ENCODE data around the gene CDKAL1. TPM values are rescaled to one million over a fixed set of nuclear protein-coding genes. Genes with fewer than 3 reads are reported as not detected.

The CDKAL1 gene
- total and polyA plus RNA-seq, 2 experiments from 2014 or later, result 14.4 to 19.5 TPM

GRCh38 chr6:20630136-20630535, 95.9 kb downstream of the CDKAL1 start:
- 84% methylated on average over 3 of the region's 3 CpGs for WGBS (ENCODE audit: low lambda C conversion rate, missing lambda C conversion rate)
- DNase-seq (ENCODE audit: low spot score), result no peak
- Histone ChIP-seq H3K27me3 (no peaks in the 10 kb centered on the region), H3K9me2 (replicated peaks; ENCODE audit: insufficient read depth) (no peaks in the 10 kb centered on the region), H2AFZ (no peak overlapping the region), H3K4me3 (no peak overlapping the region), H3K79me2 (no peaks in the 10 kb centered on the region), H3K4me1 (ENCODE audit: insufficient read depth) (no peaks in the 10 kb centered on the region), H4K20me1 (ENCODE audit: insufficient read depth, poor library complexity, severe bottlenecking) (no peaks in the 10 kb centered on the region), H3K4me2 (no peak overlapping the region), H3K36me3 (replicated peaks; ENCODE audit: insufficient read depth, low read depth) (no peaks in the 10 kb centered on the region), H3K9me3 (ENCODE audit: low read depth) (no peaks in the 10 kb centered on the region), H3K27ac (no peak overlapping the region)
- TF ChIP-seq EZH2phosphoT487 (IDR thresholded peaks at IDR 0.05; ENCODE audit: low read depth, severe bottlenecking, unreplicated experiment) (no peak), EZH2 (IDR thresholded peaks at IDR 0.05; ENCODE audit: borderline replicate concordance) (no peak)
- TF ChIP-seq, protein P1, sequence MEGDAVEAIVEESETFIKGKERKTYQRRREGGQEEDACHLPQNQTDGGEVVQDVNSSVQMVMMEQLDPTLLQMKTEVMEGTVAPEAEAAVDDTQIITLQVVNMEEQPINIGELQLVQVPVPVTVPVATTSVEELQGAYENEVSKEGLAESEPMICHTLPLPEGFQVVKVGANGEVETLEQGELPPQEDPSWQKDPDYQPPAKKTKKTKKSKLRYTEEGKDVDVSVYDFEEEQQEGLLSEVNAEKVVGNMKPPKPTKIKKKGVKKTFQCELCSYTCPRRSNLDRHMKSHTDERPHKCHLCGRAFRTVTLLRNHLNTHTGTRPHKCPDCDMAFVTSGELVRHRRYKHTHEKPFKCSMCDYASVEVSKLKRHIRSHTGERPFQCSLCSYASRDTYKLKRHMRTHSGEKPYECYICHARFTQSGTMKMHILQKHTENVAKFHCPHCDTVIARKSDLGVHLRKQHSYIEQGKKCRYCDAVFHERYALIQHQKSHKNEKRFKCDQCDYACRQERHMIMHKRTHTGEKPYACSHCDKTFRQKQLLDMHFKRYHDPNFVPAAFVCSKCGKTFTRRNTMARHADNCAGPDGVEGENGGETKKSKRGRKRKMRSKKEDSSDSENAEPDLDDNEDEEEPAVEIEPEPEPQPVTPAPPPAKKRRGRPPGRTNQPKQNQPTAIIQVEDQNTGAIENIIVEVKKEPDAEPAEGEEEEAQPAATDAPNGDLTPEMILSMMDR (IDR thresholded peaks at IDR 0.05; ENCODE audit: poor library complexity), result no peak

DNA sequence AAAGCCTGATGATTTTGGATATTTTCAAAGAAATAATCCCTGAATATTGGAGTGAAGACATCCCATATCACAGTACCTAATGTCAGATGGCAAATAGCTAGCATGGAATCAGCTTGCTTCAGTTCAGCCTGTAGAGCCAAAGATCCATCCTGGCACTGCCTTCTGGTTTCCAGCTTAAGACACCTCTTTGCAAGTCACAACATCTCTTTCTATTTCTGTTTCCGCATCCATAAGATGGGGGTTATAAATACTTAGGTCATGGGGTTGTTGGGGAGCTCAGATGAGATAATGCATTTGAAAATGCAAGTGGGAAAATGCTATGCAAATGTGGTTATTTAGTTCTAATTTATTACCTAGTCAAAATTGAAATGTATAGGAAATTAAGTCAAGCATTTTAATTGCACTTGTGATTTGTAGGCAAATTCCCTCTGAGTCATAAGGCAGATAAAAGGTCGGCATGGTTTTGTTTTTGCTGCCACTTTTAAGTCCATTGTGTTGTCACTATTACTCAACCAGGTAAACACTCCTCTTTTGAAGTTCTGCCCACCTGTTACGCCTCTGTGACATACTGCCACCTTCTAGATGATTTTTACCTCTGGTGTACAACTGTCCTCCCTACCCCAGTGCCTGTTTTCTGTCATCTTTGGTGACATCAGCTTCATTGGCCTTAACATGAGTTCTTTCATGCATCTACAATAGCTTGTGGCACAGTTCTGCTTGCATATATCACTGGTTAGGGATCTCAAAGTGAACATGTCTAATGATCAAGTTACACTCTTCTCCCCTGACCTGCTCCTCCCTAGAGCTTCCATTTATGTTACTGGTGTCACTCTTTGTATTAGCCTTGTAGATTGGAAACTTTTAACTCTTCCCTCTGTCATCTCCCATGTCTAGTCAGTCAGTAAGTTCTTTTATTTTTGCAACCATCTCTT, 96.6 kb downstream of the CDKAL1 start:
- Histone ChIP-seq H3K79me2 (no peaks in the 10 kb centered on the region), H3K36me3 (replicated peaks; ENCODE audit: insufficient read depth, low read depth) (no peaks in the 10 kb centered on the region), H3K27me3 (no peaks in the 10 kb centered on the region), H3K4me3 (no peak overlapping the region), H3K4me2 (no peak overlapping the region), H4K20me1 (ENCODE audit: insufficient read depth, poor library complexity, severe bottlenecking) (no peaks in the 10 kb centered on the region), H2AFZ (no peak overlapping the region), H3K4me1 (ENCODE audit: insufficient read depth) (no peaks in the 10 kb centered on the region), H3K27ac (no peak overlapping the region), H3K9me2 (replicated peaks; ENCODE audit: insufficient read depth) (no peaks in the 10 kb centered on the region), H3K9me3 (ENCODE audit: low read depth) (no peaks in the 10 kb centered on the region)
- TF ChIP-seq EZH2phosphoT487 (IDR thresholded peaks at IDR 0.05; ENCODE audit: low read depth, severe bottlenecking, unreplicated experiment) (no peak), EZH2 (IDR thresholded peaks at IDR 0.05; ENCODE audit: borderline replicate concordance) (no peak)
- TF ChIP-seq, protein P1 (IDR thresholded peaks at IDR 0.05; ENCODE audit: poor library complexity), result no peak
- WGBS (ENCODE audit: low lambda C conversion rate, missing lambda C conversion rate), result 67% methylated on average over 3 of the region's 3 CpGs
- DNase-seq (ENCODE audit: low spot score), result no peak

DNA sequence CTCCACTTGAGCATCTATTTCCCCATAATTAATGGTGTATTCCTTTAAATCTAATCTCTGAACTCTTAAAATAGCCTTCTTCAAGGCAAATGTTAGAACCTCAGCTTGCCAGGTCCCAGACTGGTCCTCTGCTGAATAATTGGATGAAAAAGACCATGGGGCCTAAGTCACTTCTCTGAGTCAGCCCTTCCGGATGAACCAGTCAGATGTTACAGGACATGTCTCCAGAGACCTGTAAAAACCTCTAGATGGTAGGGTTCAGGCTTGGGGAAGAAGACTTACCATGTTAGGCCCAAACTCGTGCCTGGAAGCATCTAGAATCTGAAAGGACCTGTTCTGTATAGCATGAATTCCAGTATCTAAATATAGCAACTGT, 97.3 kb downstream of the CDKAL1 start:
- DNase-seq (ENCODE audit: low spot score), result no peak
- 89% methylated on average over 2 of the region's 2 CpGs for WGBS (ENCODE audit: low lambda C conversion rate, missing lambda C conversion rate)
- no peaks in the 10 kb centered on the region for H3K9me2 ChIP-seq (replicated peaks; ENCODE audit: insufficient read depth)
- H4K20me1 ChIP-seq (ENCODE audit: insufficient read depth, poor library complexity, severe bottlenecking), result no peaks in the 10 kb centered on the region
- no peaks in the 10 kb centered on the region for H3K4me1 ChIP-seq (ENCODE audit: insufficient read depth)
- H3K27ac ChIP-seq, result no peak overlapping the region
- H3K79me2 ChIP-seq, result no peaks in the 10 kb centered on the region
- H2AFZ ChIP-seq, result no peak overlapping the region
- no peak overlapping the region for H3K4me3 ChIP-seq
- no peaks in the 10 kb centered on the region for H3K9me3 ChIP-seq (ENCODE audit: low read depth)
- H3K4me2 ChIP-seq, result no peak overlapping the region
- no peaks in the 10 kb centered on the region for H3K36me3 ChIP-seq (replicated peaks; ENCODE audit: insufficient read depth, low read depth)
- TF ChIP-seq, protein P1 (IDR thresholded peaks at IDR 0.05; ENCODE audit: poor library complexity), result no peak
- no peak for TF ChIP-seq EZH2phosphoT487 (IDR thresholded peaks at IDR 0.05; ENCODE audit: low read depth, severe bottlenecking, unreplicated experiment)
- TF ChIP-seq EZH2 (IDR thresholded peaks at IDR 0.05; ENCODE audit: borderline replicate concordance), result no peak
- no peaks in the 10 kb centered on the region for H3K27me3 ChIP-seq

Data from hepatocyte (in vitro differentiated cells).